Retinal pigment epithelial cell (primary cell): ENCODE results near the gene ADAM22.
"Not testable (repeated sequence)": the region's sequence is repeated elsewhere in the genome, so short reads cannot be mapped to it uniquely, and the experiment has no call there.

Experiments
- DNase-seq: peaks from one replicate; pipeline ENCODE4 v3.0.0-alpha.2; 2010; ENCODE audit warnings: low read depth
- H3K4me3 ChIP-seq: 2 replicates; pipeline ENCODE4 v1.5.1; 2011; ENCODE audit warnings: mild to moderate bottlenecking, low read length, control low read depth, moderate library complexity
- CTCF ChIP-seq: conservative IDR thresholded peaks from 2 replicates; pipeline ENCODE4 v1.5.1; 2011; ENCODE audit warnings: low read depth, low read length, control low read depth, inconsistent platforms

Gene ADAM22

GRCh38 chr7:87933953-87934698, at the start of gene ADAM22:
ADAM22 (plus strand) TSS chr7:87934251; CDS start chr7:87934466, 215 bp downstream.
- peak within 1 kb of the TSS; percentile 73 for H3K4me3 ChIP-seq
- TF ChIP-seq CTCF: peak; percentile 7
- DNase-seq: peak; percentile 75

- H3K4me3 ChIP-seq: no peak overlapping the region
- DNase-seq: no peak
- no peak for TF ChIP-seq CTCF
Observed at GRCh38 chr7:87885018-87885417, 49.0 kb upstream of the ADAM22 start.

GRCh38 chr7:87886875-87887274, 47.2 kb upstream of the ADAM22 start:
- no peak for TF ChIP-seq CTCF
- no peak for DNase-seq

GRCh38 chr7:87895363-87895762, 38.7 kb upstream of the ADAM22 start:
- no peak for TF ChIP-seq CTCF
- no peak overlapping the region for H3K4me3 ChIP-seq
- DNase-seq: no peak

More at GRCh38 chr7:87886875-87887274, 47.2 kb upstream of the ADAM22 start:
- H3K4me3 ChIP-seq: no peak overlapping the region

- no peak overlapping the region for H3K4me3 ChIP-seq
- no peak for TF ChIP-seq CTCF
- no peak for DNase-seq
Observed at GRCh38 chr7:87899255-87899654, 34.8 kb upstream of the ADAM22 start.

GRCh38 chr7:87907136-87907906, 26.7 kb upstream of the ADAM22 start:
- DNase-seq, H3K4me3 ChIP-seq: not testable (repeated sequence)

- DNase-seq, H3K4me3 ChIP-seq: not testable (repeated sequence)
Observed at GRCh38 chr7:87908814-87909213, 25.2 kb upstream of the ADAM22 start.

GRCh38 chr7:87912121-87912520, 21.9 kb upstream of the ADAM22 start:
- DNase-seq: no peak
- H3K4me3 ChIP-seq: no peak overlapping the region
- no peak for TF ChIP-seq CTCF
